HG02623 (cell line): ENCODE data around the gene REPS1.
"Not testable (repeated sequence)": the region's sequence is repeated elsewhere in the genome, so short reads cannot be mapped to it uniquely, and the experiment has no call there.

ENCODE experiments used
- ATAC-seq: cut with Tn5 transposase; IDR thresholded peaks from one replicate; pipeline ENCODE4 v1.9.1; 2021; ENCODE audit warnings: moderate library complexity; ENCODE audit not compliant: unreplicated experiment

Gene REPS1

GRCh38 chr6:138987643-138988468, at the start of gene REPS1:
REPS1 (minus strand) TSS chr6:138988253; CDS start chr6:138987682, 571 bp downstream.
- ATAC-seq, result peak; percentile 87

GRCh38 chr6:139037490-139037889, 49.4 kb upstream of the REPS1 start:
- ATAC-seq, result no peak

GRCh38 chr6:139030228-139030963, 42.3 kb upstream of the REPS1 start:
- peak; percentile 44 for ATAC-seq

GRCh38 chr6:139029470-139030227, 41.6 kb upstream of the REPS1 start:
- peak; percentile 20 for ATAC-seq

- ATAC-seq, result peak; percentile 58
Measured at GRCh38 chr6:139028658-139029469, 40.8 kb upstream of the REPS1 start, which contains the start of gene ABRACL. ABRACL (plus strand) TSS chr6:139028745; CDS start chr6:139034161, 5,416 bp downstream.

GRCh38 chr6:139028215-139028657, 40.2 kb upstream of the REPS1 start:
- ATAC-seq, result peak; percentile 1

- ATAC-seq, result no peak
Measured at GRCh38 chr6:139027620-139028182, 39.6 kb upstream of the REPS1 start.

GRCh38 chr6:139025416-139025815, 37.4 kb upstream of the REPS1 start:
- ATAC-seq, result not testable (repeated sequence)

GRCh38 chr6:139020689-139021088, 32.6 kb upstream of the REPS1 start:
- ATAC-seq, result no peak

- ATAC-seq, result no peak
Measured at GRCh38 chr6:139019722-139020121, 31.7 kb upstream of the REPS1 start.

- no peak for ATAC-seq
Measured at GRCh38 chr6:139017227-139017626, 29.2 kb upstream of the REPS1 start.

- ATAC-seq, result peak; percentile 98
Measured at GRCh38 chr6:139016337-139017213, 28.5 kb upstream of the REPS1 start.

GRCh38 chr6:139014945-139015344, 26.9 kb upstream of the REPS1 start:
- no peak for ATAC-seq

GRCh38 chr6:139013185-139013800, 25.2 kb upstream of the REPS1 start:
- ATAC-seq, result no peak

- ATAC-seq, result no peak
Measured at GRCh38 chr6:139011980-139012379, 23.9 kb upstream of the REPS1 start.

- no peak for ATAC-seq
Measured at GRCh38 chr6:139010674-139011073, 22.6 kb upstream of the REPS1 start.

- ATAC-seq, result no peak
Measured at GRCh38 chr6:139008117-139008516, 20.1 kb upstream of the REPS1 start.

- no peak for ATAC-seq
Measured at GRCh38 chr6:139007428-139007827, 19.4 kb upstream of the REPS1 start.

- no peak for ATAC-seq
Measured at GRCh38 chr6:139006477-139006876, 18.4 kb upstream of the REPS1 start.
